Ascending aorta (tissue), 2 donors: Measurements from ENCODE around the gene CEP43. TPM values are rescaled to one million over a fixed set of nuclear protein-coding genes. Genes with fewer than 3 reads are reported as not detected.

Source experiments
- DNase-seq, 2 donors: peaks; one replicate each; pipeline ENCODE4 v3.0.0-alpha.2; 2019; ENCODE audit warnings: low spot score in 2 of 2
- H3K27ac ChIP-seq, 2 donors: fragments of 200-600 bp; sonication (generic); one replicate each; pipeline ENCODE4 v1.5.1; 2016 to 2017; ENCODE audit warnings: mild to moderate bottlenecking in 1 of 2
- H3K27me3 ChIP-seq: fragments of 200-600 bp; sonication (generic); one replicate; pipeline ENCODE4 v1.5.1; 2017
- H3K36me3 ChIP-seq, 2 donors: fragments of 200-600 bp; sonication (generic); one replicate each; pipeline ENCODE4 v1.5.1; 2016
- H3K4me1 ChIP-seq, 2 donors: fragments of 200-600 bp; sonication (generic); one replicate each; pipeline ENCODE4 v1.5.1; 2016 to 2017; ENCODE audit warnings: mild to moderate bottlenecking in 1 of 2
- H3K4me3 ChIP-seq, 2 donors: fragments of 200-600 bp; sonication (generic); one replicate each; pipeline ENCODE4 v1.5.1; 2016 to 2017; ENCODE audit warnings: mild to moderate bottlenecking in 1 of 2
- H3K9me3 ChIP-seq, 2 donors: fragments of 200-600 bp; sonication (generic); one replicate each; pipeline ENCODE4 v1.5.1; 2016
- CTCF ChIP-seq, 3 experiments: fragments of 200-600 bp in 2 of 3; fragments of 450-650 bp in 1 of 3; sonication (generic) in 2 of 3; IDR thresholded peaks; one replicate each; pipeline ENCODE4 v1.5.1; 2016 to 2019; ENCODE audit warnings: antibody characterized with exemption in 3 of 3, mild to moderate bottlenecking in 1 of 3, moderate library complexity in 1 of 3
- intact Hi-C: fragments of 100-400 bp; cut with DNase I; formaldehyde crosslinking; loops from one replicate; pipeline ENCODE4 v1.15.1; 2023
- total RNA-seq: library from RNA; depleted of rRNA; stranded (reverse); fragments of >200 nt; gene quantifications from one replicate; pipeline ENCODE4 v1.1.0, GENCODE V29; 2016

CEP43 gene
- total RNA-seq, 1 donor from 2014 or later, result 10.7 TPM

- Histone ChIP-seq H3K27me3 (no peaks in the 10 kb centered on the region), H3K4me1 (no peaks in the 10 kb centered on the region), H3K9me3 (no peaks in the 10 kb centered on the region), H3K36me3 (no peaks in the 10 kb centered on the region), H3K27ac (no peak overlapping the region), H3K4me3 (no peak overlapping the region)
- no peak for DNase-seq
- TF ChIP-seq CTCF (IDR thresholded peaks at IDR 0.05), result no peak
- intact Hi-C loops, result no loop called here
These were observed 29.1 kb upstream of the CEP43 start for GRCh38 chr6:166970091-166970490.

GRCh38 chr6:166970776-166971175 is 28.4 kb upstream of the CEP43 start:
- Histone ChIP-seq H3K36me3 (no peaks in the 10 kb centered on the region), H3K27ac (no peak overlapping the region), H3K27me3 (no peaks in the 10 kb centered on the region), H3K4me3 (no peak overlapping the region), H3K4me1 (no peaks in the 10 kb centered on the region), H3K9me3 (no peaks in the 10 kb centered on the region)
- intact Hi-C loops, result no loop called here
- no peak for TF ChIP-seq CTCF (IDR thresholded peaks at IDR 0.05)
- DNase-seq, result no peak

- intact Hi-C loops, result no loop called here
- no peaks in the 10 kb centered on the region for H3K36me3 ChIP-seq
- H3K9me3 ChIP-seq, result no peaks in the 10 kb centered on the region
- no peak for DNase-seq
- no peak for TF ChIP-seq CTCF (IDR thresholded peaks at IDR 0.05)
- no peaks in the 10 kb centered on the region for H3K4me1 ChIP-seq
- H3K4me3 ChIP-seq, result no peak overlapping the region
- H3K27me3 ChIP-seq, result no peaks in the 10 kb centered on the region
- no peak overlapping the region for H3K27ac ChIP-seq
These were observed 27.9 kb upstream of the CEP43 start for GRCh38 chr6:166971271-166971670.

- Histone ChIP-seq H3K27ac (no peak overlapping the region), H3K9me3 (no peaks in the 10 kb centered on the region), H3K36me3 (no peaks in the 10 kb centered on the region), H3K4me1 (no peaks in the 10 kb centered on the region), H3K27me3 (no peaks in the 10 kb centered on the region), H3K4me3 (no peak overlapping the region)
- no peak for TF ChIP-seq CTCF (IDR thresholded peaks at IDR 0.05)
- DNase-seq, result no peak
- intact Hi-C loops, result no loop called here
These were observed 27.1 kb upstream of the CEP43 start for GRCh38 chr6:166972101-166972500.

GRCh38 chr6:166976636-166977035 is 22.6 kb upstream of the CEP43 start:
- Histone ChIP-seq H3K27me3 (no peaks in the 10 kb centered on the region), H3K4me1 (no peaks in the 10 kb centered on the region), H3K36me3 (no peaks in the 10 kb centered on the region), H3K9me3 (no peaks in the 10 kb centered on the region), H3K4me3 (no peak overlapping the region), H3K27ac (no peak overlapping the region)
- DNase-seq, result no peak
- TF ChIP-seq CTCF (IDR thresholded peaks at IDR 0.05), result no peak
- intact Hi-C loops, result no loop called here
